ENCODE measurements around the gene ADGRL2.

GRCh38 chr1:82000221-82000620 lies 199.5 kb downstream of the ADGRL2 start:
- TF ChIP-seq CTCF (IDR thresholded peaks at IDR 0.05; ENCODE audit: borderline replicate concordance, extremely low read depth, low read length, poor library complexity, severe bottlenecking) = no peak
- no peak for TF ChIP-seq EZH2 (IDR thresholded peaks at IDR 0.05; ENCODE audit: borderline replicate concordance, low read depth, low read length, severe bottlenecking)

Measured in DND-41 (cell line).